H9 (cell line): ENCODE data around the gene CDH23. TPM values are rescaled to one million over a fixed set of nuclear protein-coding genes. Genes with fewer than 3 reads are reported as not detected.

Experiments
- DNase-seq: peaks from one replicate; pipeline ENCODE4 v3.0.0-alpha.2; 2017
- H2AFZ ChIP-seq: one replicate; pipeline ENCODE4 v1.6.1; 2013; ENCODE audit warnings: mild to moderate bottlenecking, low read length, control low read depth, moderate library complexity
- H2AK5ac ChIP-seq: 2 replicates; pipeline ENCODE4 v1.6.1; 2013; ENCODE audit warnings: low read length, control low read depth, mixed read lengths; ENCODE audit not compliant: insufficient read length
- H2BK120ac ChIP-seq: one replicate; pipeline ENCODE4 v1.6.1; 2013; ENCODE audit warnings: low read depth, mild to moderate bottlenecking, low read length, control low read depth, inconsistent platforms; ENCODE audit not compliant: poor library complexity, severe bottlenecking
- H2BK12ac ChIP-seq: 2 replicates; pipeline ENCODE4 v1.6.1; 2013; ENCODE audit warnings: low read length, control low read depth, mixed read lengths, low read depth; ENCODE audit not compliant: insufficient read length
- H2BK15ac ChIP-seq: 2 replicates; pipeline ENCODE4 v1.6.1; 2013; ENCODE audit warnings: low read depth, low read length, control low read depth
- H2BK20ac ChIP-seq: one replicate; pipeline ENCODE4 v1.6.1; 2013; ENCODE audit warnings: low read depth, mild to moderate bottlenecking, low read length, control low read depth, inconsistent platforms; ENCODE audit not compliant: poor library complexity, severe bottlenecking
- H2BK5ac ChIP-seq: 2 replicates; pipeline ENCODE4 v1.6.1; 2013; ENCODE audit warnings: low read length, control low read depth, mixed read lengths; ENCODE audit not compliant: insufficient read length
- H3K14ac ChIP-seq: 2 replicates; pipeline ENCODE4 v1.6.1; 2013; ENCODE audit warnings: low read length, control low read depth; ENCODE audit not compliant: insufficient read depth
- H3K18ac ChIP-seq: 2 replicates; pipeline ENCODE4 v1.6.1; 2013; ENCODE audit warnings: low read depth, mild to moderate bottlenecking, mixed read lengths, low read length, control low read depth; ENCODE audit not compliant: insufficient read length
- H3K23ac ChIP-seq: 2 replicates; pipeline ENCODE4 v1.6.1; 2013; ENCODE audit warnings: low read length, control low read depth, mixed read lengths, low read depth; ENCODE audit not compliant: insufficient read length
- H3K23me2 ChIP-seq: 2 replicates; pipeline ENCODE4 v1.6.1; 2013; ENCODE audit warnings: low read depth, mild to moderate bottlenecking, mixed read lengths, low read length, control low read depth; ENCODE audit not compliant: insufficient read length, poor library complexity, severe bottlenecking
- H3K27ac ChIP-seq: 2 replicates; pipeline ENCODE4 v1.5.1; 2013; ENCODE audit warnings: low read length, control low read depth, mixed read lengths, low read depth; ENCODE audit not compliant: insufficient read length
- H3K27me3 ChIP-seq: 2 replicates; pipeline ENCODE4 v1.6.1; 2013; ENCODE audit warnings: low read length, control low read depth, inconsistent platforms; ENCODE audit not compliant: insufficient read depth
- H3K4ac ChIP-seq: 2 replicates; pipeline ENCODE4 v1.6.1; 2013; ENCODE audit warnings: low read depth, mild to moderate bottlenecking, control low read depth, inconsistent platforms, low read length, moderate library complexity
- H3K4me1 ChIP-seq: 2 replicates; pipeline ENCODE4 v1.6.1; 2013; ENCODE audit warnings: low read length, control low read depth, inconsistent platforms; ENCODE audit not compliant: insufficient read depth
- H3K4me2 ChIP-seq: 2 replicates; pipeline ENCODE4 v1.6.1; 2013; ENCODE audit warnings: low read length, control low read depth, mixed read lengths; ENCODE audit not compliant: insufficient read length, insufficient read depth
- H3K56ac ChIP-seq: 2 replicates; pipeline ENCODE4 v1.6.1; 2013; ENCODE audit warnings: low read depth, mild to moderate bottlenecking, mixed read lengths, low read length, control low read depth; ENCODE audit not compliant: insufficient read length
- H3K79me1 ChIP-seq: 2 replicates; pipeline ENCODE4 v1.6.1; 2013; ENCODE audit warnings: low read depth, mild to moderate bottlenecking, moderate library complexity, low read length, control low read depth, inconsistent platforms; ENCODE audit not compliant: insufficient read depth, poor library complexity, severe bottlenecking
- H3K79me2 ChIP-seq: 2 replicates; pipeline ENCODE4 v1.6.1; 2013; ENCODE audit warnings: low read length, control low read depth, inconsistent platforms; ENCODE audit not compliant: insufficient read depth
- H3K9ac ChIP-seq: 2 replicates; pipeline ENCODE4 v1.6.1; 2013; ENCODE audit warnings: low read length, control low read depth, mixed read lengths; ENCODE audit not compliant: insufficient read length; ENCODE audit errors: extremely low read depth
- H3K9me3 ChIP-seq: one replicate; pipeline ENCODE4 v1.6.1; 2013; ENCODE audit warnings: low read depth, low read length, inconsistent platforms; ENCODE audit not compliant: control insufficient read depth
- H3T11ph ChIP-seq: one replicate; pipeline ENCODE4 v1.6.1; 2013; ENCODE audit warnings: mild to moderate bottlenecking, low read length, control low read depth, inconsistent platforms
- H4K20me1 ChIP-seq: one replicate; pipeline ENCODE4 v1.6.1; 2013; ENCODE audit not compliant: control insufficient read depth, insufficient read length, insufficient read depth
- H4K5ac ChIP-seq: 2 replicates; pipeline ENCODE4 v1.6.1; 2013; ENCODE audit warnings: low read depth, mild to moderate bottlenecking, mixed read lengths, low read length, control low read depth; ENCODE audit not compliant: insufficient read length
- H4K8ac ChIP-seq: replicated peaks from 2 replicates; pipeline ENCODE4 v1.6.1; 2013; ENCODE audit warnings: low read length, control low read depth, mixed read lengths, low read depth; ENCODE audit not compliant: insufficient read length
- H4K91ac ChIP-seq: 2 replicates; pipeline ENCODE4 v1.6.1; 2013; ENCODE audit warnings: low read depth, mild to moderate bottlenecking, moderate library complexity, mixed read lengths, low read length, control low read depth; ENCODE audit not compliant: insufficient read length
- H3K27ac Mint-ChIP-seq, 3 experiments: 2 replicates in 2 of 3; 3 replicates in 1 of 3; pipeline ENCODE4 v1.8.0; 2020 to 2021; ENCODE audit warnings: mixed read lengths in 3 of 3, mild to moderate bottlenecking in 1 of 3, moderate library complexity in 1 of 3
- H3K27me3 Mint-ChIP-seq: 2 replicates; pipeline ENCODE4 v1.8.0; 2021; ENCODE audit warnings: low read depth, mild to moderate bottlenecking, moderate library complexity, mixed read lengths
- H3K36me3 Mint-ChIP-seq, 3 experiments: 2 replicates in 2 of 3; 3 replicates in 1 of 3; pipeline ENCODE4 v1.8.0; 2020 to 2021; ENCODE audit warnings: low read depth in 3 of 3, mixed read lengths in 3 of 3; ENCODE audit not compliant: insufficient read depth in 1 of 3
- H3K4me1 Mint-ChIP-seq, 2 experiments: 2 replicates each; pipeline ENCODE4 v1.8.0; 2020; ENCODE audit warnings: mixed read lengths in 2 of 2
- H3K4me3 Mint-ChIP-seq, 2 experiments: 2 replicates in 1 of 2; 3 replicates in 1 of 2; pipeline ENCODE4 v1.8.0; 2020 to 2021; ENCODE audit warnings: mild to moderate bottlenecking in 2 of 2, mixed read lengths in 2 of 2, moderate library complexity in 1 of 2
- H3K9me3 Mint-ChIP-seq, 2 experiments: 2 replicates in 1 of 2; 3 replicates in 1 of 2; pipeline ENCODE4 v1.8.0; 2020; ENCODE audit warnings: mild to moderate bottlenecking in 2 of 2, mixed read lengths in 2 of 2, moderate library complexity in 1 of 2
- WGBS: extraction: QIAGEN DNeasy Blood & Tissue Kit; methylation state at CpG from one replicate; pipeline ENCODE4 v1.1.7; 2013; ENCODE audit warnings: missing lambda C conversion rate, low lambda C conversion rate, mixed read lengths; ENCODE audit not compliant: insufficient read length; ENCODE audit errors: extremely low coverage; 5-methylcytosine and 5-hydroxymethylcytosine counted together
- total RNA-seq: library from RNA; stranded (reverse); gene quantifications from 2 replicates; pipeline ENCODE4 v1.2.1, GENCODE V29; 2021
- TF ChIP-seq, protein P1 (sequence below): fragments of 200-600 bp; sonication (generic); conservative IDR thresholded peaks from 3 replicates; pipeline ENCODE4 v1.8.0; 2021; ENCODE audit warnings: antibody characterized with exemption, mild to moderate bottlenecking

Gene CDH23
- total RNA-seq, 1 experiment from 2014 or later: 2.1 TPM

DNA sequence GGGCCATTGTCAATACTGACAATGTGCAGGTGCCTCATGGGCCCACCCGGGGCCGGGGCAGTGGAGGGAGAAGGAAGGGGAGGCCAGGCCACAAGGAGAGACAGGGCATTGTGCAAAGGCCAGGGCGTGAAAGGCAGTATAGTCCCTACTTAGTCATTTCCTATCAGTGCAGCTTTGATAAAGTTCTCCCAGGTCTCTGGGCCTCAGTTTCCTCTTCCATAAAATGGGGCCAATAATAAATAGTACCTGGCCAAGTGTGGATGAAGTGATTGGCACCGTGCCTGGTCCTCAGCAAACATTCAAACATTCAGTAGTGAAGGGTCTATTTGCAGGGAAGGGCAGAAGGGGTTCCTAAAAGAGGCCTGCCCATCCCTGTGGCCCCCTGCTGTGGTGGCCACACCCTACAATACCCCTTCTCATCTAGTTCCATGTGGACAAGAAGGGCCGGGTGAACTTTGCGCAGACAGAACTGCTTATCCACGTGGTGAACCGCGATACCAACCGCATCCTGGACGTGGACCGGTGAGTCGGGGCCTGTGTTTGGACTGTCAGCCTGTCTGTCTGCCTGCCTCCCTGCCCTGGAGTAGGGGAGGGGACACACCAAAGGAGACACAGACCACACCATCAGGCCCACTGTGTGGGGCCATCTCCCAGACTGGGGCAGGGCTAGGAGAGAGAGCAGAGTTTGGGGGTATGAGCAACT, 413.5 kb downstream of the CDH23 start:
- H3K27ac Mint-ChIP-seq: no peak overlapping the region
- H3K9ac ChIP-seq: no peak overlapping the region
- no peak overlapping the region for H2BK20ac ChIP-seq
- H3K4me1 ChIP-seq: no peaks in the 10 kb centered on the region
- H4K5ac ChIP-seq: no peak overlapping the region
- H3K4me2 ChIP-seq: no peak overlapping the region
- H3K18ac ChIP-seq: no peak overlapping the region
- H2AK5ac ChIP-seq: no peak overlapping the region
- H2BK120ac ChIP-seq: no peak overlapping the region
- H3K36me3 Mint-ChIP-seq: peaks cover 0 to 10% (median 6%) of the 10 kb centered on the region in 3 experiments; a peak in 5 of 7 replicates
- H3K4me3 Mint-ChIP-seq: no peak overlapping the region
- no peak overlapping the region for H2BK5ac ChIP-seq
- no CpG with 5 or more reads among the region's 13 CpGs for WGBS
- H3K27ac ChIP-seq: no peak overlapping the region
- no peaks in the 10 kb centered on the region for H3K23me2 ChIP-seq
- no peak overlapping the region for H2BK12ac ChIP-seq
- H3K79me2 ChIP-seq: no peaks in the 10 kb centered on the region
- DNase-seq: no peak
- no peak overlapping the region for H3K4ac ChIP-seq
- H4K20me1 ChIP-seq: no peaks in the 10 kb centered on the region
- no peaks in the 10 kb centered on the region for H3K9me3 ChIP-seq
- no peak overlapping the region for H4K91ac ChIP-seq
- H2BK15ac ChIP-seq: no peak overlapping the region
- H2AFZ ChIP-seq: no peak overlapping the region
- peaks cover 19% of the 10 kb centered on the region for H3K27me3 Mint-ChIP-seq
- no peak overlapping the region for H4K8ac ChIP-seq
- peaks cover 4 to 7% of the 10 kb centered on the region in 2 experiments for H3K4me1 Mint-ChIP-seq
- H3K9me3 Mint-ChIP-seq: no peaks in the 10 kb centered on the region
- no peaks in the 10 kb centered on the region for H3K79me1 ChIP-seq
- 0 out of 2 replicates have a peak, but pooled peaks cover 2% of the 10 kb centered on the region for H3K27me3 ChIP-seq
- TF ChIP-seq, protein P1, sequence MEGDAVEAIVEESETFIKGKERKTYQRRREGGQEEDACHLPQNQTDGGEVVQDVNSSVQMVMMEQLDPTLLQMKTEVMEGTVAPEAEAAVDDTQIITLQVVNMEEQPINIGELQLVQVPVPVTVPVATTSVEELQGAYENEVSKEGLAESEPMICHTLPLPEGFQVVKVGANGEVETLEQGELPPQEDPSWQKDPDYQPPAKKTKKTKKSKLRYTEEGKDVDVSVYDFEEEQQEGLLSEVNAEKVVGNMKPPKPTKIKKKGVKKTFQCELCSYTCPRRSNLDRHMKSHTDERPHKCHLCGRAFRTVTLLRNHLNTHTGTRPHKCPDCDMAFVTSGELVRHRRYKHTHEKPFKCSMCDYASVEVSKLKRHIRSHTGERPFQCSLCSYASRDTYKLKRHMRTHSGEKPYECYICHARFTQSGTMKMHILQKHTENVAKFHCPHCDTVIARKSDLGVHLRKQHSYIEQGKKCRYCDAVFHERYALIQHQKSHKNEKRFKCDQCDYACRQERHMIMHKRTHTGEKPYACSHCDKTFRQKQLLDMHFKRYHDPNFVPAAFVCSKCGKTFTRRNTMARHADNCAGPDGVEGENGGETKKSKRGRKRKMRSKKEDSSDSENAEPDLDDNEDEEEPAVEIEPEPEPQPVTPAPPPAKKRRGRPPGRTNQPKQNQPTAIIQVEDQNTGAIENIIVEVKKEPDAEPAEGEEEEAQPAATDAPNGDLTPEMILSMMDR: no peak
- H3K56ac ChIP-seq: no peak overlapping the region
- no peak overlapping the region for H3K14ac ChIP-seq
- no peak overlapping the region for H3K23ac ChIP-seq
- no peak overlapping the region for H3T11ph ChIP-seq
